DND-41 (cell line): Measurements from ENCODE around the gene CRACDL.

Source experiments
- EZH2 ChIP-seq: IDR thresholded peaks from 3 replicates; pipeline ENCODE4 v1.6.1; 2012; ENCODE audit warnings: borderline replicate concordance, low read depth, mild to moderate bottlenecking, moderate library complexity, low read length, inconsistent platforms; ENCODE audit not compliant: severe bottlenecking
- TF ChIP-seq, protein P1 (sequence below): IDR thresholded peaks from 2 replicates; pipeline ENCODE4 v1.5.1; 2012; ENCODE audit warnings: borderline replicate concordance, low read length, moderate library complexity, mild to moderate bottlenecking; ENCODE audit not compliant: poor library complexity, severe bottlenecking; ENCODE audit errors: extremely low read depth

DNA sequence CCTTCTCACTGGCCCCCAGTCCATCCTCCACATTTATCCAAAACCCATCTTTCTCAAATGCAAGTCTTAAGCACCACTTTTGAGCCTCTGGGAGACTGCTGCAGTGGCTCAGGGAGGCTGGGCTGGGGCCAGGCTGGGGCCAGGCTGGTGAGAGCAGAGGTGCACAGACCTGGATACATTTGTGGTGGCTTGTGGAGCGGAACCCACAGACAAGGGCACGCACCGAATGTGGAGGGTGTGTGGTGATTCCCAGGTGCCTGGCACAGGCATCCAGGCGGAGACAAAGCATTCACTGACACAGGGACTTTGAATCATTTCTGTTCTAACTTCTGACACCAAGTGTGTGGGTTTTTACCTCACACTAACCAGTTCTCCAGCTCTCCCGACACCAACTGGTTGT lies 162.9 kb downstream of the CRACDL start:
- no peak for TF ChIP-seq EZH2
- TF ChIP-seq, protein P1, sequence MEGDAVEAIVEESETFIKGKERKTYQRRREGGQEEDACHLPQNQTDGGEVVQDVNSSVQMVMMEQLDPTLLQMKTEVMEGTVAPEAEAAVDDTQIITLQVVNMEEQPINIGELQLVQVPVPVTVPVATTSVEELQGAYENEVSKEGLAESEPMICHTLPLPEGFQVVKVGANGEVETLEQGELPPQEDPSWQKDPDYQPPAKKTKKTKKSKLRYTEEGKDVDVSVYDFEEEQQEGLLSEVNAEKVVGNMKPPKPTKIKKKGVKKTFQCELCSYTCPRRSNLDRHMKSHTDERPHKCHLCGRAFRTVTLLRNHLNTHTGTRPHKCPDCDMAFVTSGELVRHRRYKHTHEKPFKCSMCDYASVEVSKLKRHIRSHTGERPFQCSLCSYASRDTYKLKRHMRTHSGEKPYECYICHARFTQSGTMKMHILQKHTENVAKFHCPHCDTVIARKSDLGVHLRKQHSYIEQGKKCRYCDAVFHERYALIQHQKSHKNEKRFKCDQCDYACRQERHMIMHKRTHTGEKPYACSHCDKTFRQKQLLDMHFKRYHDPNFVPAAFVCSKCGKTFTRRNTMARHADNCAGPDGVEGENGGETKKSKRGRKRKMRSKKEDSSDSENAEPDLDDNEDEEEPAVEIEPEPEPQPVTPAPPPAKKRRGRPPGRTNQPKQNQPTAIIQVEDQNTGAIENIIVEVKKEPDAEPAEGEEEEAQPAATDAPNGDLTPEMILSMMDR = no peak
